ENCODE measurements around the gene MYBL2. TPM values are rescaled to one million over a fixed set of nuclear protein-coding genes. Genes with fewer than 3 reads are reported as not detected.
"Not testable (repeated sequence)": the region's sequence is repeated elsewhere in the genome, so short reads cannot be mapped to it uniquely, and the experiment has no call there.

Gene MYBL2
- total and polyA plus RNA-seq, 8 donors, result 6.1 to 37.5 (median 19.5) TPM

DNA sequence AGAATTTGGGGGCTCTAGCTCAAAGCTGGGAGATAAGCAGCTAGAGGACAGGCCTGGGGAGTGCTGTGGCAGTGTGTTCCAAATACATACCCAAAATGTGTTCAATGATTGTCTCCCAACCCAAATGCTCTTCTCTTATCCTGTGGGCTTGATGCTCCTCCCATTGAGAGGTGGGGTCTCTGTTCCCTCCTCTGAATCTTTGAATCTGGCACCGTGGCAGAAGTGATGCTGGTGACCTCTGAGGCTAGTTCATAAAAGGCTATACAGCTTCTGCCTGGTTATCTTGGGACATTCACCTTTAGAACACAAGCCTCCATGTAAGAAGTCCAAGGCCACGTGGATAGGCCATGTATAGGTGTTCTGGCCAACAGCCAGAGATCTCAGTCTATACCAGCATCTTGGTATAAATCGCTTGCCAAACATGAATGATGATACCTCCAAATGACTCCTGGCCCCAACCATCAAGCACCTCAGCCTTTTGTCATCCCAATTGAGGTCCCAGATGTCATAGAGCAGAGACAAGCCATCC is 15.9 kb upstream of the MYBL2 start:
- Histone ChIP-seq H3K27me3 (no peaks in the 10 kb centered on the region), H3K36me3 (peaks cover 0 to 21% of the 10 kb centered on the region in 2 donors), H3K9me3 (no peaks in the 10 kb centered on the region), H3K4me1 (no peaks in the 10 kb centered on the region), H3K27ac (no peak overlapping the region), H3K4me3 (no peak overlapping the region)
- DNase-seq (no peak), ATAC-seq (no peak)
- intact Hi-C loops (cut with DNase I), result no loop called here
- TF ChIP-seq CTCF (IDR thresholded peaks at IDR 0.05), result no peak

- DNase-seq; intact Hi-C loops (cut with DNase I); ATAC-seq: not testable (repeated sequence)
Measured at GRCh38 chr20:43651650-43652184, 15.2 kb upstream of the MYBL2 start.

DNA sequence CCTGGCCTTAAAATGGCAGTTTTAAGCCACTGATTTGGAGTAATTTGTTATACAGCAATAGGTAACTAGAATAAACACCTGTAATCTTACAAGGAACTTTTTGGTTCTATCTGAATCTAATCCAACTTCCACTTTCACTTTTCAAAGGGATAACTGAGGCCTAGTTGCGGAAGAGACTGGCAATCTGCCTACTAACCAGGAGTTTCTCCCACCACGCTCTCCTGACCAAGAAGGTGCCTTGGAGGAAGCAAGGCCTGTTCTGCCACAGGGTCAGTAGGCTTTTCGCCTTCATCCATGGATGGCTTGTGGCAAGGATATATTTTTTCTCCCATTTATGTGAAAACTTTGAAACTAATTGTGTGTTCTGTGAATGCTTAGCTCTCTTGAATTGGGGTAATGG is 12.9 kb upstream of the MYBL2 start:
- no peak for ATAC-seq
- peaks cover 0 to 7% of the 10 kb centered on the region in 2 donors for H3K4me1 ChIP-seq
- intact Hi-C loops (cut with DNase I), result no loop called here

More at GRCh38 chr20:43651650-43652184, 15.2 kb upstream of the MYBL2 start:
- not testable (repeated sequence) for H3K4me3 ChIP-seq, H3K9me3 ChIP-seq, H3K27ac ChIP-seq, H3K4me1 ChIP-seq, H3K27me3 ChIP-seq
- H3K36me3 ChIP-seq, result peaks cover 0 to 14% of the 10 kb centered on the region in 2 donors

DNA sequence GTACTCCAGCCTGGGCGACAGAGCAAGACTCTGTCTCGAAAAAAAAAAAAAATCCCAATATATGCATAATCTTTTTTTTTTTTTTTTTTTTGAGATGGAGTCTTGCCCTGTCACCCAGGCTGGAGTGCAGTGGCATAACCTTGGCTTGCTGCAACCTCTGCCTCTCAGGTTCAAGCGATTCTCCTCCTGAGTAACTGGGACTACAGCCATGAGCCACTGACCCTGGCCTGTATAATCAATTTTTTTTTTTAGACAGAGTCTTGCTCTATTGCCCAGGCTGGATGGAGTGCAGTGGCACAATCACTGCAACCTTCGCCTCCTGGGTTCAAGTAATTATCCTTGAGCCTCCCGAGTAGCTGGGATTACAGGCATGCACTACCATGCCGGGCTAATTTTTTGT is 11.7 kb upstream of the MYBL2 start:
- H3K27me3 ChIP-seq, result peaks cover 0 to 10% of the 10 kb centered on the region in 2 donors
- intact Hi-C loops (cut with DNase I); DNase-seq; H3K27ac ChIP-seq; H3K36me3 ChIP-seq; H3K4me1 ChIP-seq; H3K9me3 ChIP-seq; H3K4me3 ChIP-seq; ATAC-seq: not testable (repeated sequence)

More for the DNA sequence above, 12.9 kb upstream of the MYBL2 start:
- no peak for TF ChIP-seq CTCF (IDR thresholded peaks at IDR 0.05)
- Histone ChIP-seq H3K27me3 (peaks cover 0 to 10% of the 10 kb centered on the region in 2 donors), H3K4me3 (no peak overlapping the region), H3K36me3 (no peaks in the 10 kb centered on the region), H3K27ac (no peak overlapping the region), H3K9me3 (no peaks in the 10 kb centered on the region)
- no peak for DNase-seq

DNA sequence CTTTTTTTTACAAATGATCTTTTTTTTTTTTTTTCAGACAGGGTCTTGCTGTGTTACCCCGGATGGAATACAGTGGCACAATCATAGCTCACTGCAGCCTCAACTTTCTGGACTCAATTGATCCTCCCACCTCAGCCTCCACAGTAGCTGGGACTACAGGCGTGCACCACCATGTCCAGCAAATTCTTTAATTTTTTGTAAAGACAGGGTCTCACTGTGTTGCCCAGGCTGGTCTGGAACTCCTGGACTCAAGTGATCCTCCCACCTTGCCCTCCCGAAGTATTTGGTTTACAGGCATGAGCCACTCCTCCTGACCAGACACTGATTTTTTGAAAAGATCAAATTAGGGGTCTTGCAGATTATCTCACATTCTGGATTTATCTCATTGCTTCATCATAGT is 11.0 kb upstream of the MYBL2 start:
- no peak for ATAC-seq
- no peak for TF ChIP-seq CTCF (IDR thresholded peaks at IDR 0.05)
- intact Hi-C loops (cut with DNase I), result no loop called here

GRCh38 chr20:43658069-43658722 is 8.7 kb upstream of the MYBL2 start:
- TF ChIP-seq CTCF (IDR thresholded peaks at IDR 0.05), result no peak
- Histone ChIP-seq H3K4me3 (peak overlapping the region; percentile 57 to 61), H3K27ac (no peak overlapping the region), H3K27me3 (peaks cover 0 to 10% of the 10 kb centered on the region in 2 donors), H3K36me3 (no peaks in the 10 kb centered on the region), H3K4me1 (peaks cover 0 to 7% of the 10 kb centered on the region in 2 donors), H3K9me3 (no peaks in the 10 kb centered on the region)
- ATAC-seq (peak; percentile 7), DNase-seq (no peak)
- intact Hi-C loops (cut with DNase I), result no loop called here

More for the DNA sequence above, 11.0 kb upstream of the MYBL2 start:
- no peaks in the 10 kb centered on the region for H3K36me3 ChIP-seq
- H3K27ac ChIP-seq, result no peak overlapping the region
- DNase-seq, result no peak
- peaks cover 0 to 10% of the 10 kb centered on the region in 2 donors for H3K27me3 ChIP-seq
- peaks cover 0 to 7% of the 10 kb centered on the region in 2 donors for H3K4me1 ChIP-seq
- no peaks in the 10 kb centered on the region for H3K9me3 ChIP-seq
- H3K4me3 ChIP-seq, result no peak overlapping the region

Data from left lung (tissue), 10 donors.